Measurements from ENCODE around the gene KBTBD8.

KBTBD8 gene

GRCh38 chr3:67030785-67031740 lies 33.0 kb downstream of the KBTBD8 start:
- FAIRE-seq (peak; percentile 62), DNase-seq (ENCODE audit: insufficient read length, low spot score) (no peak)
- no peak for TF ChIP-seq SPI1 (IDR thresholded peaks at IDR 0.05; ENCODE audit: low read depth, low read length)
- TF ChIP-seq PAX5 (IDR thresholded peaks at IDR 0.05; ENCODE audit: insufficient read depth, low read length, severe bottlenecking), result no peak

DNA sequence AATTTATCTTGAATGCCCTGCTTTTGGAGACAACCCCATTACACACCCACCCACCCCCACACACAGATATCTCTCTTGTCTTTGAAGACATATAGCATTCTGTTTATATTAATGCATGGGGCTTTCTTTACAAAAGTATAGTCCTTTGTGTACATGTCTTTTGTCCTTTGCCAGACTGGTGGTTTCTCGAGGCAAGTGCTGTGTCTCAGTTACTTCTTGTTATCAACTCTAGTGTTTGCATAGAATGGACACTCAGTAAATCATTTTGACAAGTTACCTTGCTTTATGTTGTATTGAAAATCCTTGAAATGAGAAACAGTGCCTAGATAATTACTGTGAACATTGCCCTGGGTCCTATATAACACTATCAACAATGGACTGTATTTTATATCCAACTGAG lies 33.9 kb downstream of the KBTBD8 start:
- DNase-seq (ENCODE audit: insufficient read length, low spot score), result no peak
- FAIRE-seq, result no peak
- no peak for TF ChIP-seq POU2F2 (IDR thresholded peaks at IDR 0.05; ENCODE audit: low read depth, low read length)
- TF ChIP-seq POLR2AphosphoS5 (IDR thresholded peaks at IDR 0.05; ENCODE audit: low read depth, low read length), result no peak
- TF ChIP-seq SPI1 (IDR thresholded peaks at IDR 0.05; ENCODE audit: low read depth, low read length), result no peak
- no peak for TF ChIP-seq PAX5 (IDR thresholded peaks at IDR 0.05; ENCODE audit: insufficient read depth, low read length, severe bottlenecking)
- TF ChIP-seq TAF1 (IDR thresholded peaks at IDR 0.05; ENCODE audit: low read depth, low read length), result no peak
- TF ChIP-seq POLR2A (IDR thresholded peaks at IDR 0.05; ENCODE audit: low read depth, low read length), result no peak

DNA sequence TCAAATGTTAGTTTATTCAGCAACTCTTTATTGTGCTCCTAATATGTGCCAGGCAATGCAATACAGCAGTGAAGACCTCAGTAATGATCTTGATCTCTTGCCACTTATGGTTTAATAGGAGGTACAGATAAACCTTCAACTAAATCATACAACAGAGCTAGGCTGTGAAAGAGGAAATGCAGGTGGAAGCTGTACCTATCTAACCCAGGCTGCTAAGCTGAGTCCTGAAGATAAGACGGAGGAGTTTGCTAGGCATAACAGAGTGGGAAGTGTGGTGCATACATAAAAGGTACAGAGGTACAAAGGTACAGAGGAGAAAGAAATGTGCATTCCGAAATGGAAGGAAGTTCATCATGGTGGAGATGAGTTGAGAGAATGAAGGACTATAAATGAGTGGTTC lies 35.0 kb downstream of the KBTBD8 start:
- no peak for DNase-seq (ENCODE audit: insufficient read length, low spot score)
- no peak for TF ChIP-seq PAX5 (IDR thresholded peaks at IDR 0.05; ENCODE audit: insufficient read depth, low read length, severe bottlenecking)
- no peak for TF ChIP-seq SPI1 (IDR thresholded peaks at IDR 0.05; ENCODE audit: low read depth, low read length)
- TF ChIP-seq POLR2AphosphoS5 (IDR thresholded peaks at IDR 0.05; ENCODE audit: low read depth, low read length), result no peak
- no peak for TF ChIP-seq POU2F2 (IDR thresholded peaks at IDR 0.05; ENCODE audit: low read depth, low read length)
- no peak for TF ChIP-seq TAF1 (IDR thresholded peaks at IDR 0.05; ENCODE audit: low read depth, low read length)
- FAIRE-seq, result no peak

DNA sequence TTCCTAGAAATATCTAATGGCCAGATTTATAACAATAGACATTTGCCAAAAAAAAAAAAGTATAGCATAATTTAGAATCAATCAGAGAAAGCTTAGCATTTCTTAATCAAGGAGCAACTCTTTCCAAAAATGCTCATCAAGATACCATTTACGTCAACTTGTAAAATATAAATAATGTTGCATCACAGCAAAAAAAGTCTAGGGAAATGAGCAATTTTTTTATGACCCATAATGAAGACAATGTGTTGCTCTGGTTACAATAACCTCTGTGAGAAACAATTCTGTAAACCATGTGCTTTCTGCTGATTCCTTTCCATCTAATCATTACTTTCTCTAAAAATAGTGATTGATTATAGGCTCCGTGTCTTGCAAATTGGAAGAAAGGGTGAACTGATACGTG lies 36.3 kb downstream of the KBTBD8 start:
- FAIRE-seq, result no peak

DNA sequence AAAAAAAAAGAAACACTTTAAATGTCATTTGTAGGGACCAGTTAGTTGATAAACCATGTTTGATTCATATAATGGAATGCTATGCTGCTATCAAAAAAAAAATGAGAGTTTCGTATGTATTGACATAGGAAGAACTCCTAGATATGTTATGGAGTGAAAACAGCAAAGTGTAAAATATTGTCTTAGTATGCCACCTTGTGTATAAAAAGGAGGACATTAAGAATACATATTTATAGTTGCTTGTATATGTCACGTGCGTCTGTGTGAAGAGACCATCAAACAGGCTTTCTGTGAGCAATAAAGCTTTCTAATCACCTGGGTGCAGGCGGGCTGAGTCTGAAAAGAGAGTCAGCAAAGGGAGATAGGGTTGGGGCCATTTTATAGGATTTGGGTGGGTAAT lies 39.5 kb downstream of the KBTBD8 start:
- TF ChIP-seq TAF1 (IDR thresholded peaks at IDR 0.05; ENCODE audit: low read depth, low read length), result no peak
- TF ChIP-seq SPI1 (IDR thresholded peaks at IDR 0.05; ENCODE audit: low read depth, low read length), result no peak
- TF ChIP-seq POLR2A (IDR thresholded peaks at IDR 0.05; ENCODE audit: low read depth, low read length), result no peak
- TF ChIP-seq PAX5 (IDR thresholded peaks at IDR 0.05; ENCODE audit: insufficient read depth, low read length, severe bottlenecking), result no peak
- no peak for TF ChIP-seq POLR2AphosphoS5 (IDR thresholded peaks at IDR 0.05; ENCODE audit: low read depth, low read length)
- TF ChIP-seq POU2F2 (IDR thresholded peaks at IDR 0.05; ENCODE audit: low read depth, low read length), result no peak
- no peak for DNase-seq (ENCODE audit: insufficient read length, low spot score)
- no peak for FAIRE-seq

More for the DNA sequence above, 36.3 kb downstream of the KBTBD8 start:
- no peak for DNase-seq (ENCODE audit: insufficient read length, low spot score)
- TF ChIP-seq PAX5 (IDR thresholded peaks at IDR 0.05; ENCODE audit: insufficient read depth, low read length, severe bottlenecking), result no peak
- TF ChIP-seq SPI1 (IDR thresholded peaks at IDR 0.05; ENCODE audit: low read depth, low read length), result no peak

DNA sequence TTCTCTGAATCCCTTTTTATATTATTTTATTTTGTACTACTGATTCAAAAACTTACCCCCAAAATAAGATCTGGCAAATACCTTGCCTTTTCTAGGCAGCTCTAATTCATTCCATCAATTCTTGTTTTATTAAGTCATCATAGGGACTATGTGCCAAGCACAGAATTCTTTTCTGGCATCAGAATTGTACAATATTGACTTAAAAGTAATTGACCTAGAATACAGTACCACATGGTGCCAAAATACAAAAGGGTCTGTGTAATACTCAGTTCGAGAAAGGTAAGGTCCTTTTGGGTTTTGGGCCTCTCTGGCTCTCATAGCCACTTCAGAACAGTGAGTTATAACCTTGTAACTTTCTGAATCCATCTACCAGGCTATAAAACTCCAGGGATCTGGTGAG lies 46.2 kb downstream of the KBTBD8 start:
- DNase-seq (ENCODE audit: insufficient read length, low spot score) (no peak), FAIRE-seq (no peak)
- TF ChIP-seq POLR2A (IDR thresholded peaks at IDR 0.05; ENCODE audit: low read depth, low read length), result no peak
- no peak for TF ChIP-seq PAX5 (IDR thresholded peaks at IDR 0.05; ENCODE audit: insufficient read depth, low read length, severe bottlenecking)
- no peak for TF ChIP-seq TAF1 (IDR thresholded peaks at IDR 0.05; ENCODE audit: low read depth, low read length)
- no peak for TF ChIP-seq POU2F2 (IDR thresholded peaks at IDR 0.05; ENCODE audit: low read depth, low read length)
- TF ChIP-seq SPI1 (IDR thresholded peaks at IDR 0.05; ENCODE audit: low read depth, low read length), result no peak
- TF ChIP-seq POLR2AphosphoS5 (IDR thresholded peaks at IDR 0.05; ENCODE audit: low read depth, low read length), result no peak

- DNase-seq (ENCODE audit: insufficient read length, low spot score), result no peak
- FAIRE-seq, result no peak
- TF ChIP-seq POU2F2 (IDR thresholded peaks at IDR 0.05; ENCODE audit: low read depth, low read length) (no peak), TAF1 (IDR thresholded peaks at IDR 0.05; ENCODE audit: low read depth, low read length) (no peak), SPI1 (IDR thresholded peaks at IDR 0.05; ENCODE audit: low read depth, low read length) (no peak), POLR2A (IDR thresholded peaks at IDR 0.05; ENCODE audit: low read depth, low read length) (no peak), POLR2AphosphoS5 (IDR thresholded peaks at IDR 0.05; ENCODE audit: low read depth, low read length) (no peak), PAX5 (IDR thresholded peaks at IDR 0.05; ENCODE audit: insufficient read depth, low read length, severe bottlenecking) (no peak)
These were observed 46.8 kb downstream of the KBTBD8 start for GRCh38 chr3:67044955-67045354.

GRCh38 chr3:67045711-67046465 lies 47.8 kb downstream of the KBTBD8 start:
- TF ChIP-seq POLR2A (IDR thresholded peaks at IDR 0.05; ENCODE audit: low read depth, low read length) (no peak), PAX5 (IDR thresholded peaks at IDR 0.05; ENCODE audit: insufficient read depth, low read length, severe bottlenecking) (no peak), POU2F2 (IDR thresholded peaks at IDR 0.05; ENCODE audit: low read depth, low read length) (no peak), POLR2AphosphoS5 (IDR thresholded peaks at IDR 0.05; ENCODE audit: low read depth, low read length) (no peak), TAF1 (IDR thresholded peaks at IDR 0.05; ENCODE audit: low read depth, low read length) (no peak), SPI1 (IDR thresholded peaks at IDR 0.05; ENCODE audit: low read depth, low read length) (no peak)
- DNase-seq (ENCODE audit: insufficient read length, low spot score) (no peak), FAIRE-seq (peak; percentile 26)

GRCh38 chr3:67047051-67047450 lies 48.9 kb downstream of the KBTBD8 start:
- DNase-seq (ENCODE audit: insufficient read length, low spot score) (no peak), FAIRE-seq (no peak)
- no peak for TF ChIP-seq PAX5 (IDR thresholded peaks at IDR 0.05; ENCODE audit: insufficient read depth, low read length, severe bottlenecking)
- no peak for TF ChIP-seq POU2F2 (IDR thresholded peaks at IDR 0.05; ENCODE audit: low read depth, low read length)
- no peak for TF ChIP-seq POLR2A (IDR thresholded peaks at IDR 0.05; ENCODE audit: low read depth, low read length)
- TF ChIP-seq POLR2AphosphoS5 (IDR thresholded peaks at IDR 0.05; ENCODE audit: low read depth, low read length), result no peak
- no peak for TF ChIP-seq TAF1 (IDR thresholded peaks at IDR 0.05; ENCODE audit: low read depth, low read length)
- no peak for TF ChIP-seq SPI1 (IDR thresholded peaks at IDR 0.05; ENCODE audit: low read depth, low read length)
